ENCODE measurements around the gene DRC3. TPM values are rescaled to one million over a fixed set of nuclear protein-coding genes. Genes with fewer than 3 reads are reported as not detected.
"Not testable (repeated sequence)": the region's sequence is repeated elsewhere in the genome, so short reads cannot be mapped to it uniquely, and the experiment has no call there.

The DRC3 gene
- total and polyA plus RNA-seq, 5 donors from 2014 or later: not detected

GRCh38 chr17:17951524-17951923, 21.1 kb upstream of the DRC3 start:
- Mint-ChIP-seq H3K9me3 (no peaks in the 10 kb centered on the region), H3K27me3 (no peaks in the 10 kb centered on the region), H3K4me1 (peaks cover 10 to 64% (median 30%) of the 10 kb centered on the region in 4 donors), H3K4me3 (no peak overlapping the region), H3K36me3 (peaks cover 21% of the 10 kb centered on the region), H3K27ac (peak overlapping the region in 1 of 3 donors; percentile 56)
- no peak overlapping the region for H3K4me3 ChIP-seq (ENCODE audit: low read depth, low read length)
- H3K4me1 ChIP-seq (ENCODE audit: control insufficient read depth, insufficient read depth, low read length, poor library complexity, severe bottlenecking): peaks cover 7% of the 10 kb centered on the region
- no peaks in the 10 kb centered on the region for H3K9me3 ChIP-seq (ENCODE audit: control insufficient read depth in 2 of 2, low read length in 2 of 2)
- H3K27ac ChIP-seq (ENCODE audit: insufficient read depth, low read length, poor library complexity, severe bottlenecking): no peak overlapping the region
- ATAC-seq (ENCODE audit: low read depth in 2 of 2) (no peak), DNase-seq (no peak)
- no peaks in the 10 kb centered on the region for H3K27me3 ChIP-seq (ENCODE audit: control insufficient read depth, insufficient read depth, low read length)
- peaks cover 8% of the 10 kb centered on the region for H3K36me3 ChIP-seq (ENCODE audit: control insufficient read depth, insufficient read depth, low read length)

GRCh38 chr17:17952691-17953090, 20.0 kb upstream of the DRC3 start:
- peaks cover 10 to 72% (median 32%) of the 10 kb centered on the region in 4 donors for H3K4me1 Mint-ChIP-seq
- Histone ChIP-seq H3K27ac (ENCODE audit: insufficient read depth, low read length, poor library complexity, severe bottlenecking) (no peak overlapping the region), H3K36me3 (ENCODE audit: control insufficient read depth, insufficient read depth, low read length) (peaks cover 8% of the 10 kb centered on the region), H3K4me1 (ENCODE audit: control insufficient read depth, insufficient read depth, low read length, poor library complexity, severe bottlenecking) (peaks cover 19% of the 10 kb centered on the region), H3K4me3 (ENCODE audit: low read depth, low read length) (no peak overlapping the region), H3K27me3 (ENCODE audit: control insufficient read depth, insufficient read depth, low read length) (no peaks in the 10 kb centered on the region), H3K9me3 (ENCODE audit: control insufficient read depth in 2 of 2, low read length in 2 of 2) (no peaks in the 10 kb centered on the region)
- H3K36me3 Mint-ChIP-seq: peaks cover 21% of the 10 kb centered on the region
- ATAC-seq (ENCODE audit: low read depth in 2 of 2) (no peak), DNase-seq (no peak)
- no peaks in the 10 kb centered on the region for H3K9me3 Mint-ChIP-seq
- H3K4me3 Mint-ChIP-seq: no peak overlapping the region
- no peaks in the 10 kb centered on the region for H3K27me3 Mint-ChIP-seq
- peak overlapping the region in 1 of 3 donors; percentile 20 for H3K27ac Mint-ChIP-seq

GRCh38 chr17:17954079-17954478, 18.6 kb upstream of the DRC3 start:
- Mint-ChIP-seq H3K27me3 (no peaks in the 10 kb centered on the region), H3K4me3 (peak overlapping the region in 1 of 4 donors; percentile 36), H3K9me3 (no peaks in the 10 kb centered on the region), H3K4me1 (peaks cover 18 to 75% (median 43%) of the 10 kb centered on the region in 4 donors), H3K27ac (peak overlapping the region; percentile 58 to 95 (median 82)), H3K36me3 (peaks cover 22% of the 10 kb centered on the region)
- H3K9me3 ChIP-seq (ENCODE audit: control insufficient read depth in 2 of 2, low read length in 2 of 2): no peaks in the 10 kb centered on the region
- H3K4me1 ChIP-seq (ENCODE audit: control insufficient read depth, insufficient read depth, low read length, poor library complexity, severe bottlenecking): peaks cover 33% of the 10 kb centered on the region
- H3K4me3 ChIP-seq (ENCODE audit: low read depth, low read length): no peak overlapping the region
- no peak overlapping the region for H3K27ac ChIP-seq (ENCODE audit: insufficient read depth, low read length, poor library complexity, severe bottlenecking)
- H3K27me3 ChIP-seq (ENCODE audit: control insufficient read depth, insufficient read depth, low read length): no peaks in the 10 kb centered on the region
- peaks cover 8% of the 10 kb centered on the region for H3K36me3 ChIP-seq (ENCODE audit: control insufficient read depth, insufficient read depth, low read length)
- ATAC-seq (ENCODE audit: low read depth in 2 of 2): no peak
- DNase-seq: no peak

- peak in 1 of 3 donors; percentile 27 for DNase-seq
- not testable (repeated sequence) for H3K9me3 Mint-ChIP-seq; H3K4me3 ChIP-seq (ENCODE audit: low read depth, low read length); H3K27ac ChIP-seq (ENCODE audit: insufficient read depth, low read length, poor library complexity, severe bottlenecking); H3K27me3 ChIP-seq (ENCODE audit: control insufficient read depth, insufficient read depth, low read length); ATAC-seq (ENCODE audit: low read depth in 2 of 2); H3K27me3 Mint-ChIP-seq; H3K9me3 ChIP-seq (ENCODE audit: control insufficient read depth in 2 of 2, low read length in 2 of 2); H3K36me3 ChIP-seq (ENCODE audit: control insufficient read depth, insufficient read depth, low read length)
- Mint-ChIP-seq H3K4me1 (peaks cover 22 to 84% (median 56%) of the 10 kb centered on the region in 4 donors), H3K27ac (peak overlapping the region; percentile 58 to 78 (median 70)), H3K4me3 (peak overlapping the region in 3 of 4 donors; percentile 15 to 29 (median 23)), H3K36me3 (peaks cover 18% of the 10 kb centered on the region)
- H3K4me1 ChIP-seq (ENCODE audit: control insufficient read depth, insufficient read depth, low read length, poor library complexity, severe bottlenecking): peaks cover 50% of the 10 kb centered on the region
Observed at GRCh38 chr17:17955790-17956341, 16.8 kb upstream of the DRC3 start.

GRCh38 chr17:17957584-17957916, 15.1 kb upstream of the DRC3 start:
- Histone ChIP-seq H3K4me3 (ENCODE audit: low read depth, low read length) (peak overlapping the region; percentile 50), H3K4me1 (ENCODE audit: control insufficient read depth, insufficient read depth, low read length, poor library complexity, severe bottlenecking) (peaks cover 51% of the 10 kb centered on the region), H3K27ac (ENCODE audit: insufficient read depth, low read length, poor library complexity, severe bottlenecking) (peak overlapping the region; percentile 84), H3K9me3 (ENCODE audit: control insufficient read depth in 2 of 2, low read length in 2 of 2) (no peaks in the 10 kb centered on the region), H3K27me3 (ENCODE audit: control insufficient read depth, insufficient read depth, low read length) (no peaks in the 10 kb centered on the region), H3K36me3 (ENCODE audit: control insufficient read depth, insufficient read depth, low read length) (peaks cover 8% of the 10 kb centered on the region)
- peak in 1 of 3 donors; percentile 32 for DNase-seq
- Mint-ChIP-seq H3K36me3 (peaks cover 22% of the 10 kb centered on the region), H3K4me3 (peak overlapping the region; percentile 77 to 84 (median 80)), H3K9me3 (no peaks in the 10 kb centered on the region), H3K27me3 (no peaks in the 10 kb centered on the region), H3K4me1 (peaks cover 22 to 82% (median 59%) of the 10 kb centered on the region in 4 donors), H3K27ac (peak overlapping the region; percentile 96 to 100 (median 97))
- ATAC-seq (ENCODE audit: low read depth in 2 of 2): no peak

GRCh38 chr17:17958982-17959381, 13.7 kb upstream of the DRC3 start:
- Mint-ChIP-seq H3K27ac (peak overlapping the region; percentile 96 to 100 (median 97)), H3K36me3 (peaks cover 19% of the 10 kb centered on the region), H3K9me3 (no peaks in the 10 kb centered on the region), H3K27me3 (no peaks in the 10 kb centered on the region), H3K4me3 (peak overlapping the region; percentile 78 to 88 (median 83)), H3K4me1 (peaks cover 24 to 78% (median 61%) of the 10 kb centered on the region in 4 donors)
- H3K36me3 ChIP-seq (ENCODE audit: control insufficient read depth, insufficient read depth, low read length): peaks cover 8% of the 10 kb centered on the region
- DNase-seq (no peak), ATAC-seq (ENCODE audit: low read depth in 2 of 2) (no peak)
- peak overlapping the region; percentile 84 for H3K27ac ChIP-seq (ENCODE audit: insufficient read depth, low read length, poor library complexity, severe bottlenecking)
- peak overlapping the region; percentile 86 for H3K4me3 ChIP-seq (ENCODE audit: low read depth, low read length)
- no peaks in the 10 kb centered on the region for H3K9me3 ChIP-seq (ENCODE audit: control insufficient read depth in 2 of 2, low read length in 2 of 2)
- H3K27me3 ChIP-seq (ENCODE audit: control insufficient read depth, insufficient read depth, low read length): no peaks in the 10 kb centered on the region
- H3K4me1 ChIP-seq (ENCODE audit: control insufficient read depth, insufficient read depth, low read length, poor library complexity, severe bottlenecking): peaks cover 49% of the 10 kb centered on the region

GRCh38 chr17:17959520-17960361, 12.9 kb upstream of the DRC3 start:
- Histone ChIP-seq H3K36me3 (ENCODE audit: control insufficient read depth, insufficient read depth, low read length) (peaks cover 5% of the 10 kb centered on the region), H3K9me3 (ENCODE audit: control insufficient read depth in 2 of 2, low read length in 2 of 2) (no peaks in the 10 kb centered on the region), H3K27me3 (ENCODE audit: control insufficient read depth, insufficient read depth, low read length) (no peaks in the 10 kb centered on the region), H3K4me3 (ENCODE audit: low read depth, low read length) (peak overlapping the region; percentile 86), H3K27ac (ENCODE audit: insufficient read depth, low read length, poor library complexity, severe bottlenecking) (peak overlapping the region; percentile 84), H3K4me1 (ENCODE audit: control insufficient read depth, insufficient read depth, low read length, poor library complexity, severe bottlenecking) (peaks cover 51% of the 10 kb centered on the region)
- no peaks in the 10 kb centered on the region for H3K9me3 Mint-ChIP-seq
- H3K4me1 Mint-ChIP-seq: peaks cover 23 to 77% (median 57%) of the 10 kb centered on the region in 4 donors
- peak; percentile 24 to 53 for ATAC-seq (ENCODE audit: low read depth in 2 of 2)
- H3K27me3 Mint-ChIP-seq: no peaks in the 10 kb centered on the region
- peaks cover 17% of the 10 kb centered on the region for H3K36me3 Mint-ChIP-seq
- H3K4me3 Mint-ChIP-seq: peak overlapping the region; percentile 78 to 88 (median 83)
- peak in 1 of 3 donors; percentile 87 for DNase-seq
- peak overlapping the region; percentile 96 to 100 (median 97) for H3K27ac Mint-ChIP-seq

Measured in CD4-positive, CD25-positive, alpha-beta regulatory T cell (primary cell).